HepG2 (cell line): Measurements from ENCODE around the gene TTC23. TPM values are rescaled to one million over a fixed set of nuclear protein-coding genes. Genes with fewer than 3 reads are reported as not detected.

Experiments used
- ATAC-seq: fragments of 200-7000 bp; cut with Tn5 transposase; 3 replicates; pipeline ENCODE4 v1.9.1; 2020; ENCODE audit warnings: mild to moderate bottlenecking, moderate library complexity
- BruUV-seq: library from RNA; stranded (reverse); fragments of 400-500 nt; replicated peaks from 2 replicates; lab custom pipeline; 2021; lab: Mats Ljungman, UMichigan
- CTCF ChIA-PET: fragments of 300-600 bp; formaldehyde crosslinking; extraction: SDS; loops from one replicate; lab custom pipeline; 2021; ENCODE audit warnings: low total read pairs, inconsistent platforms, low intra/inter-chr PET ratio; lab: Yijun Ruan, JAX
- POLR2A ChIA-PET: fragments of 350-600 bp; sonication (Branson Sonifier 250); formaldehyde crosslinking; loops from one replicate; lab custom pipeline; 2020; ENCODE audit warnings: antibody characterized with exemption, inconsistent platforms; lab: Yijun Ruan, JAX
- DNase-seq: peaks from one replicate; pipeline ENCODE4 v3.0.0-alpha.2; 2015; ENCODE audit warnings: low spot score
- FAIRE-seq: peaks from 3 replicates; lab custom pipeline; 2011; peaks lifted over from hg19 to GRCh38; lab: Jason Lieb, UNC
- H2AFZ ChIP-seq: one replicate; pipeline ENCODE4 v1.6.1; 2011; ENCODE audit warnings: low read length, inconsistent platforms
- H3K27ac ChIP-seq: fragments of 300-600 bp; 3 replicates; pipeline ENCODE4 v1.8.0; 2011; ENCODE audit warnings: mixed run types, mild to moderate bottlenecking, mixed read lengths, low read length, inconsistent platforms; ENCODE audit not compliant: insufficient read depth; ENCODE audit errors: extremely low read length
- H3K27me3 ChIP-seq, 2 experiments: fragments of 200-600 bp in 1 of 2; 2 replicates in 1 of 2; 3 replicates in 1 of 2; pipeline versions ENCODE4 v1.6.0 to v1.8.0; 2011; ENCODE audit warnings: low read length in 2 of 2, mild to moderate bottlenecking in 2 of 2, moderate library complexity in 2 of 2, inconsistent platforms in 1 of 2; ENCODE audit not compliant: insufficient read depth in 2 of 2, control insufficient read depth in 1 of 2
- H3K36me3 ChIP-seq, 2 experiments: fragments of 200-600 bp in 1 of 2; replicated peaks in 1 of 2; 2 replicates in 1 of 2; 3 replicates in 1 of 2; pipeline versions ENCODE4 v1.5.1 to v1.8.0; 2011; ENCODE audit warnings: low read length in 2 of 2, inconsistent platforms in 1 of 2; ENCODE audit not compliant: insufficient read depth in 2 of 2, control insufficient read depth in 1 of 2
- H3K4me1 ChIP-seq: 2 replicates; pipeline ENCODE4 v1.5.1; 2012; ENCODE audit warnings: low read length, inconsistent platforms; ENCODE audit not compliant: insufficient read depth
- H3K4me2 ChIP-seq: 2 replicates; pipeline ENCODE4 v1.6.0; 2011; ENCODE audit warnings: low read depth, low read length, inconsistent platforms
- H3K4me3 ChIP-seq, 3 experiments: fragments of 200-600 bp in 1 of 3; sonication (generic), shearing (Covaris generic) in 1 of 3; replicated peaks in 1 of 3; 2 replicates each; pipeline ENCODE4 v1.5.1; 2011 to 2016; ENCODE audit warnings: low read length in 3 of 3, inconsistent platforms in 2 of 3, low read depth in 2 of 3, mild to moderate bottlenecking in 2 of 3, control low read depth in 1 of 3, mixed read lengths in 1 of 3; ENCODE audit not compliant: insufficient read depth in 1 of 3
- H3K79me2 ChIP-seq: one replicate; pipeline ENCODE4 v1.6.1; 2011; ENCODE audit warnings: low read length, inconsistent platforms; ENCODE audit not compliant: insufficient read depth
- H3K9ac ChIP-seq: 2 replicates; pipeline ENCODE4 v1.6.0; 2011; ENCODE audit warnings: mild to moderate bottlenecking, low read depth, low read length, inconsistent platforms; ENCODE audit not compliant: insufficient read depth
- H3K9me3 ChIP-seq: 2 replicates; pipeline ENCODE4 v1.5.1; 2012; ENCODE audit warnings: mild to moderate bottlenecking, low read length
- H4K20me1 ChIP-seq: 2 replicates; pipeline ENCODE4 v1.6.0; 2011; ENCODE audit warnings: inconsistent platforms, mild to moderate bottlenecking, low read length, moderate library complexity; ENCODE audit not compliant: insufficient read depth
- FOSL2 ChIP-seq: sonication (generic); formaldehyde crosslinking; IDR thresholded peaks from 2 replicates; pipeline ENCODE4 v1.4.0; 2020; ENCODE audit warnings: missing genetic modification reagents
- NR2F1 ChIP-seq, 2 experiments: fragments of 450-650 bp in 1 of 2; formaldehyde crosslinking in 1 of 2; IDR thresholded peaks; 2 replicates each; pipeline versions ENCODE4 v1.5.0 to v1.6.1; 2016 to 2020; ENCODE audit warnings: mild to moderate bottlenecking in 1 of 2, missing compliant biosample characterization in 1 of 2, missing genetic modification reagents in 1 of 2, moderate library complexity in 1 of 2
- RBM22 ChIP-seq: fragments of 200-400 bp; formaldehyde crosslinking; optimal IDR thresholded peaks from 2 replicates; pipeline ENCODE3; 2017; ENCODE audit warnings: mild to moderate bottlenecking, low read length, moderate library complexity
- SKI ChIP-seq: fragments of 450-650 bp; IDR thresholded peaks from one replicate; pipeline ENCODE4 v1.6.1; 2018; ENCODE audit warnings: mild to moderate bottlenecking; ENCODE audit not compliant: partially characterized antibody
- WGBS: methylation state at CpG from one replicate; pipeline ENCODE4 v1.1.6; 2017; ENCODE audit warnings: low lambda C conversion rate; 5-methylcytosine and 5-hydroxymethylcytosine counted together
- in situ Hi-C: cut with HindIII; loops from 2 replicates; pipeline ENCODE4 v1.10.0; 2017; ENCODE audit warnings: low pct_unique_long_range_greater_than_20kb; ENCODE audit not compliant: extremely low pct_ligation_motif_present
- intact Hi-C: fragments of 100-400 bp; cut with micrococcal nuclease; formaldehyde crosslinking; loops from one replicate; pipeline ENCODE4 v1.10.0; 2022; ENCODE audit not compliant: unreplicated experiment
- polyA plus RNA-seq, 8 experiments: library from polyadenylated mRNA; depleted of rRNA in 3 of 8; stranded (reverse) in 7 of 8; unstranded in 1 of 8; fragments of >200 nt; fragmentation: Illumina TruSeq in 4 of 8; extraction: Trizol in 4 of 8; gene quantifications; 2 replicates each; pipeline versions ENCODE4 v1.2.1 to v1.2.3, GENCODE V29; 2011 to 2016; ENCODE audit warnings: low read depth in 4 of 8, missing spikeins in 1 of 8, mixed read lengths in 1 of 8; ENCODE audit not compliant: insufficient read depth in 1 of 8
- total RNA-seq, 5 experiments: library from RNA; depleted of rRNA; stranded (reverse); fragments of >200 nt; fragmentation: Illumina TruSeq; extraction: Trizol; gene quantifications; 2 replicates each; pipeline ENCODE4 v1.2.3, GENCODE V29; 2016; ENCODE audit warnings: low read depth in 1 of 5
- TF ChIP-seq, protein P1 (sequence below): sonication (generic); formaldehyde crosslinking; IDR thresholded peaks from 2 replicates; pipeline ENCODE4 v1.4.0; 2020; ENCODE audit warnings: missing genetic modification reagents
- TF ChIP-seq, protein P2 (sequence below): sonication (generic); formaldehyde crosslinking; IDR thresholded peaks from 2 replicates; pipeline ENCODE4 v1.4.0; 2020; ENCODE audit warnings: mild to moderate bottlenecking, missing genetic modification reagents
- TF ChIP-seq, protein P3 (sequence below): sonication (generic); formaldehyde crosslinking; IDR thresholded peaks from 2 replicates; pipeline ENCODE4 v1.5.0; 2020; ENCODE audit warnings: missing genetic modification reagents

The TTC23 gene
- total and polyA plus RNA-seq, 2 of the 13 experiments (the other 11 are each of a cell fraction or from before 2014, with no cell fraction given): 1.6 to 11.7 TPM

DNA sequence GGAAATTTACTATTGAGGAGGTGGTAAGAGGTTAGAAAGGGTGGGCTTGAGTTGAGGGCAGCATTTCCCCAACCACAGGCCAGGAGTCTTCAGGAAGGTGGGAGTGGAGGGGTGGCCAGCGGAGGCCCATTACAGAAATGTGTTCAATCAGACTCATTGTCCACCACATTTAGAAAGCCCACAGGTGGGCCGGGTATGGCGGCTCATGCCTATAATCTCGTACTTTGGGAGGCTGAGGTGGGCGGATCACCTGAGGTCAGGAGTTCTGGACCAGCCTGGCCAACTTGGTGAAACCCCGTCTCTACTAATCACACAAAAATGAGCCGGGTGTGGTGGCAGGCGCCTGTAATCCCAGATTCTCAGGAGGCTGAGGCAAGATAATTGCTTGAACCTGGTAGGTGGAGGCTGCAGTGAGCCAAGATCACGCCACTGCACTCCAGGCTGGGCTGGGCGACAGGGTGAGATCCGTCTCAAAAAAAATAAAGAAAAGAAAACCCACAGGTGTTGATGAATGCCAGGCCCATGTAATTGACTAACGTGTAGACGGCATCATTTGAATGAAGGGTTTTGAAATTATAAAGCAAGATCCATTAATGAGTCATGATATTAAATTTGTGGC is 156.7 kb downstream of the TTC23 start (continued):
- TF ChIP-seq, protein P1, sequence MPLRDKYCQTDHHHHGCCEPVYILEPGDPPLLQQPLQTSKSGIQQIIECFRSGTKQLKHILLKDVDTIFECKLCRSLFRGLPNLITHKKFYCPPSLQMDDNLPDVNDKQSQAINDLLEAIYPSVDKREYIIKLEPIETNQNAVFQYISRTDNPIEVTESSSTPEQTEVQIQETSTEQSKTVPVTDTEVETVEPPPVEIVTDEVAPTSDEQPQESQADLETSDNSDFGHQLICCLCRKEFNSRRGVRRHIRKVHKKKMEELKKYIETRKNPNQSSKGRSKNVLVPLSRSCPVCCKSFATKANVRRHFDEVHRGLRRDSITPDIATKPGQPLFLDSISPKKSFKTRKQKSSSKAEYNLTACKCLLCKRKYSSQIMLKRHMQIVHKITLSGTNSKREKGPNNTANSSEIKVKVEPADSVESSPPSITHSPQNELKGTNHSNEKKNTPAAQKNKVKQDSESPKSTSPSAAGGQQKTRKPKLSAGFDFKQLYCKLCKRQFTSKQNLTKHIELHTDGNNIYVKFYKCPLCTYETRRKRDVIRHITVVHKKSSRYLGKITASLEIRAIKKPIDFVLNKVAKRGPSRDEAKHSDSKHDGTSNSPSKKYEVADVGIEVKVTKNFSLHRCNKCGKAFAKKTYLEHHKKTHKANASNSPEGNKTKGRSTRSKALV (CRISPR knock-in tag): no peak
- TF ChIP-seq, all 625 proteins: peak for 0

DNA sequence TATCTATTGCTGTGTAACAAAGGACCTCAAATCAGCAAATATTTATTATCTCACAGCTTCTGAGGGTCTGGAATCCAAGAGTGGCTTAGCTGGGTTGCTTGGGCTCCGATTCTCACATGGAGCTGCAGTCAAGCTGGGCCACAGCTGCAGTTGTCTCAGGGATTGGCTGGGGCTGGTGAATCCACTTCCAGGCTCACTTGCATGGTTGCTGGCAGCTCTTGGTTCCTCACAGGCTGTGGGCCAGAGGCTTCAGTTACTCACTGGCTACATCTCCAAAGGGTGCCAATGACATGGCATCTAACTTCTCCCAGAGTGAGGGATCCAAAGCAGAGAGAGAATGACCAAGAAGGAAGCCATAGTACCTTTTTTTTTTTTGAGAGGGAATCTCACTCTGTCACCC is 158.4 kb downstream of the TTC23 start:
- no peaks in the 10 kb centered on the region for H3K4me1 ChIP-seq
- no peak for FAIRE-seq
- in situ Hi-C loops (no loop called here), intact Hi-C loops (no loop called here)
- no peak overlapping the region for H3K9ac ChIP-seq
- no peaks in the 10 kb centered on the region for H4K20me1 ChIP-seq
- ATAC-seq: no peak
- CTCF ChIA-PET: no interaction called here
- POLR2A ChIA-PET: no interaction called here
- DNase-seq: no peak
- no peak overlapping the region for H3K4me2 ChIP-seq
- WGBS: 8% methylated on average over 1 of the region's 1 CpG
- H3K27me3 ChIP-seq: peaks cover 0 to 12% of the 10 kb centered on the region in 2 experiments; a peak in 3 of 5 replicates
- no peaks in the 10 kb centered on the region for H3K9me3 ChIP-seq
- H3K79me2 ChIP-seq: no peaks in the 10 kb centered on the region
- TF ChIP-seq RBM22: no peak
- TF ChIP-seq SKI: no peak
- TF ChIP-seq NR2F1 (CRISPR knock-in tag; IDR thresholded peaks at IDR 0.05): no peak
- TF ChIP-seq FOSL2 (CRISPR knock-in tag): no peak
- TF ChIP-seq, protein P2, sequence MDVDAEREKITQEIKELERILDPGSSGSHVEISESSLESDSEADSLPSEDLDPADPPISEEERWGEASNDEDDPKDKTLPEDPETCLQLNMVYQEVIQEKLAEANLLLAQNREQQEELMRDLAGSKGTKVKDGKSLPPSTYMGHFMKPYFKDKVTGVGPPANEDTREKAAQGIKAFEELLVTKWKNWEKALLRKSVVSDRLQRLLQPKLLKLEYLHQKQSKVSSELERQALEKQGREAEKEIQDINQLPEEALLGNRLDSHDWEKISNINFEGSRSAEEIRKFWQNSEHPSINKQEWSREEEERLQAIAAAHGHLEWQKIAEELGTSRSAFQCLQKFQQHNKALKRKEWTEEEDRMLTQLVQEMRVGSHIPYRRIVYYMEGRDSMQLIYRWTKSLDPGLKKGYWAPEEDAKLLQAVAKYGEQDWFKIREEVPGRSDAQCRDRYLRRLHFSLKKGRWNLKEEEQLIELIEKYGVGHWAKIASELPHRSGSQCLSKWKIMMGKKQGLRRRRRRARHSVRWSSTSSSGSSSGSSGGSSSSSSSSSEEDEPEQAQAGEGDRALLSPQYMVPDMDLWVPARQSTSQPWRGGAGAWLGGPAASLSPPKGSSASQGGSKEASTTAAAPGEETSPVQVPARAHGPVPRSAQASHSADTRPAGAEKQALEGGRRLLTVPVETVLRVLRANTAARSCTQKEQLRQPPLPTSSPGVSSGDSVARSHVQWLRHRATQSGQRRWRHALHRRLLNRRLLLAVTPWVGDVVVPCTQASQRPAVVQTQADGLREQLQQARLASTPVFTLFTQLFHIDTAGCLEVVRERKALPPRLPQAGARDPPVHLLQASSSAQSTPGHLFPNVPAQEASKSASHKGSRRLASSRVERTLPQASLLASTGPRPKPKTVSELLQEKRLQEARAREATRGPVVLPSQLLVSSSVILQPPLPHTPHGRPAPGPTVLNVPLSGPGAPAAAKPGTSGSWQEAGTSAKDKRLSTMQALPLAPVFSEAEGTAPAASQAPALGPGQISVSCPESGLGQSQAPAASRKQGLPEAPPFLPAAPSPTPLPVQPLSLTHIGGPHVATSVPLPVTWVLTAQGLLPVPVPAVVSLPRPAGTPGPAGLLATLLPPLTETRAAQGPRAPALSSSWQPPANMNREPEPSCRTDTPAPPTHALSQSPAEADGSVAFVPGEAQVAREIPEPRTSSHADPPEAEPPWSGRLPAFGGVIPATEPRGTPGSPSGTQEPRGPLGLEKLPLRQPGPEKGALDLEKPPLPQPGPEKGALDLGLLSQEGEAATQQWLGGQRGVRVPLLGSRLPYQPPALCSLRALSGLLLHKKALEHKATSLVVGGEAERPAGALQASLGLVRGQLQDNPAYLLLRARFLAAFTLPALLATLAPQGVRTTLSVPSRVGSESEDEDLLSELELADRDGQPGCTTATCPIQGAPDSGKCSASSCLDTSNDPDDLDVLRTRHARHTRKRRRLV (CRISPR knock-in tag): no peak
- TF ChIP-seq, protein P3, sequence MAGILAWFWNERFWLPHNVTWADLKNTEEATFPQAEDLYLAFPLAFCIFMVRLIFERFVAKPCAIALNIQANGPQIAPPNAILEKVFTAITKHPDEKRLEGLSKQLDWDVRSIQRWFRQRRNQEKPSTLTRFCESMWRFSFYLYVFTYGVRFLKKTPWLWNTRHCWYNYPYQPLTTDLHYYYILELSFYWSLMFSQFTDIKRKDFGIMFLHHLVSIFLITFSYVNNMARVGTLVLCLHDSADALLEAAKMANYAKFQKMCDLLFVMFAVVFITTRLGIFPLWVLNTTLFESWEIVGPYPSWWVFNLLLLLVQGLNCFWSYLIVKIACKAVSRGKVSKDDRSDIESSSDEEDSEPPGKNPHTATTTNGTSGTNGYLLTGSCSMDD: no peak
- H3K27ac ChIP-seq: no peak overlapping the region
- no peak overlapping the region for H2AFZ ChIP-seq
- H3K36me3 ChIP-seq: no peaks in the 10 kb centered on the region
- no TSS peak for BruUV-seq
- no peak overlapping the region for H3K4me3 ChIP-seq
